PC-3 (cell line): Measurements from ENCODE around the gene CGN. TPM values are rescaled to one million over a fixed set of nuclear protein-coding genes. Genes with fewer than 3 reads are reported as not detected.

Experiments
- ATAC-seq: fragments of 200-7000 bp; cut with Tn5 transposase; 2 replicates; pipeline ENCODE4 v1.9.1; 2020; ENCODE audit warnings: mild to moderate bottlenecking, moderate library complexity
- BruUV-seq: library from RNA; stranded (reverse); fragments of 400-500 nt; replicated peaks from 2 replicates; lab custom pipeline; 2021; lab: Mats Ljungman, UMichigan
- CTCF ChIA-PET: fragments of 300-600 bp; sonication (Branson Sonifier 250); formaldehyde crosslinking; loops from one replicate; lab custom pipeline; 2022; ENCODE audit warnings: antibody characterized with exemption; lab: Charles Lee
- POLR2A ChIA-PET: fragments of 300-600 bp; sonication (Branson Sonifier 250); formaldehyde crosslinking; loops from one replicate; lab custom pipeline; 2022; ENCODE audit warnings: antibody characterized with exemption; ENCODE audit not compliant: unreplicated experiment; lab: Charles Lee
- DNase-seq: peaks from one replicate; pipeline ENCODE4 v3.0.0-alpha.2; 2015
- H2AFZ ChIP-seq: fragments of 300-600 bp; sonication (generic); 2 replicates; pipeline ENCODE4 v1.6.0; 2016; ENCODE audit warnings: antibody characterized with exemption, low read length
- H3F3A ChIP-seq: fragments of 300-600 bp; sonication (generic); one replicate; pipeline ENCODE4 v1.6.0; 2017; ENCODE audit warnings: antibody characterized with exemption, low read length, control low read depth, mild to moderate bottlenecking; ENCODE audit not compliant: unreplicated experiment
- H3K27ac ChIP-seq: fragments of 300-600 bp; sonication (generic); 2 replicates; pipeline ENCODE4 v1.5.1; 2016; ENCODE audit warnings: mild to moderate bottlenecking, low read length
- H3K27me3 ChIP-seq: fragments of 300-600 bp; sonication (generic); 2 replicates; pipeline ENCODE4 v1.6.1; 2016; ENCODE audit warnings: low read length, mixed read lengths
- H3K36me3 ChIP-seq: fragments of 300-600 bp; sonication (generic); 2 replicates; pipeline ENCODE4 v1.6.1; 2016; ENCODE audit warnings: low read depth, mixed run types, low read length, mixed read lengths
- H3K4me1 ChIP-seq: fragments of 300-600 bp; sonication (generic); 2 replicates; pipeline ENCODE4 v1.5.1; 2016; ENCODE audit warnings: low read length; ENCODE audit not compliant: insufficient read depth
- H3K4me2 ChIP-seq: fragments of 300-600 bp; sonication (generic); 2 replicates; pipeline ENCODE4 v1.6.0; 2016; ENCODE audit warnings: low read length
- H3K4me3 ChIP-seq: fragments of 300-600 bp; sonication (generic); 2 replicates; pipeline ENCODE4 v1.5.1; 2016; ENCODE audit warnings: mild to moderate bottlenecking, low read length, mixed read lengths
- H3K79me2 ChIP-seq: fragments of 300-600 bp; sonication (generic); 2 replicates; pipeline ENCODE4 v1.6.1; 2017; ENCODE audit warnings: low read length, mixed read lengths
- H3K9ac ChIP-seq: fragments of 300-600 bp; sonication (generic); 2 replicates; pipeline ENCODE4 v1.6.0; 2016; ENCODE audit warnings: mild to moderate bottlenecking, low read length
- H3K9me2 ChIP-seq: fragments of 300-600 bp; sonication (generic); replicated peaks from 2 replicates; pipeline ENCODE4 v1.6.1; 2016; ENCODE audit warnings: mixed run types, low read length, mixed read lengths
- H3K9me3 ChIP-seq: fragments of 300-600 bp; sonication (generic); 2 replicates; pipeline ENCODE4 v1.6.1; 2016; ENCODE audit warnings: low read length, mixed read lengths
- H4K20me1 ChIP-seq: fragments of 300-600 bp; sonication (generic); 2 replicates; pipeline ENCODE4 v1.6.1; 2016; ENCODE audit warnings: low read length, mixed read lengths
- EZH2 ChIP-seq: fragments of 300-600 bp; sonication (generic); IDR thresholded peaks from one replicate; pipeline ENCODE4 v1.6.1; 2017; ENCODE audit warnings: antibody characterized with exemption, mild to moderate bottlenecking, low read length; ENCODE audit not compliant: unreplicated experiment
- EZH2phosphoT487 ChIP-seq: fragments of 300-600 bp; sonication (generic); IDR thresholded peaks from 2 replicates; pipeline ENCODE4 v1.6.1; 2018; ENCODE audit warnings: mild to moderate bottlenecking, antibody characterized with exemption, low read length, borderline replicate concordance
- intact Hi-C: fragments of 100-400 bp; cut with micrococcal nuclease; formaldehyde crosslinking; loops from 2 replicates; pipeline ENCODE4 v1.9.0; 2023
- total RNA-seq: library from RNA; depleted of rRNA; stranded (reverse); fragments of >200 nt; gene quantifications from 2 replicates; pipeline ENCODE4 v1.2.3, GENCODE V29; 2014
- TF ChIP-seq, protein P1 (sequence below): fragments of 300-600 bp; sonication (generic); conservative IDR thresholded peaks from 2 replicates; pipeline ENCODE4 v1.5.1; 2017; ENCODE audit warnings: antibody characterized with exemption, low read depth, mild to moderate bottlenecking, low read length

Gene CGN
- total RNA-seq, 1 experiment from 2014 or later: 13.3 TPM

GRCh38 chr1:151545542-151545941, 34.4 kb downstream of the CGN start:
- ChIA-PET POLR2A (interaction anchor here (0.6 to 0.7 kb wide), 2 partner anchors 40 to 189 kb away, joined by 3 read pairs; no protein-coding TSS in a partner anchor), CTCF (no interaction called here)
- intact Hi-C loops: loop anchor here (5.0 to 10.0 kb wide), 3 partner anchors 42 to 351 kb away; partner anchors contain the start of genes PIP5K1A and VPS72
- H3K9me3 ChIP-seq: no peaks in the 10 kb centered on the region
- BruUV-seq: no TSS peak
- peaks cover 16% of the 10 kb centered on the region for H3F3A ChIP-seq
- no peak overlapping the region for H3K27ac ChIP-seq
- peaks cover 5% of the 10 kb centered on the region; the same call in 1 of the 2 replicates for H3K36me3 ChIP-seq
- H3K27me3 ChIP-seq: no peaks in the 10 kb centered on the region
- DNase-seq (no peak), ATAC-seq (no peak)
- H3K9ac ChIP-seq: no peak overlapping the region
- peaks cover 44% of the 10 kb centered on the region for H4K20me1 ChIP-seq
- H2AFZ ChIP-seq: no peak overlapping the region
- no peak overlapping the region for H3K4me2 ChIP-seq
- peaks cover 72% of the 10 kb centered on the region for H3K4me1 ChIP-seq
- TF ChIP-seq EZH2phosphoT487: no peak
- TF ChIP-seq, protein P1, sequence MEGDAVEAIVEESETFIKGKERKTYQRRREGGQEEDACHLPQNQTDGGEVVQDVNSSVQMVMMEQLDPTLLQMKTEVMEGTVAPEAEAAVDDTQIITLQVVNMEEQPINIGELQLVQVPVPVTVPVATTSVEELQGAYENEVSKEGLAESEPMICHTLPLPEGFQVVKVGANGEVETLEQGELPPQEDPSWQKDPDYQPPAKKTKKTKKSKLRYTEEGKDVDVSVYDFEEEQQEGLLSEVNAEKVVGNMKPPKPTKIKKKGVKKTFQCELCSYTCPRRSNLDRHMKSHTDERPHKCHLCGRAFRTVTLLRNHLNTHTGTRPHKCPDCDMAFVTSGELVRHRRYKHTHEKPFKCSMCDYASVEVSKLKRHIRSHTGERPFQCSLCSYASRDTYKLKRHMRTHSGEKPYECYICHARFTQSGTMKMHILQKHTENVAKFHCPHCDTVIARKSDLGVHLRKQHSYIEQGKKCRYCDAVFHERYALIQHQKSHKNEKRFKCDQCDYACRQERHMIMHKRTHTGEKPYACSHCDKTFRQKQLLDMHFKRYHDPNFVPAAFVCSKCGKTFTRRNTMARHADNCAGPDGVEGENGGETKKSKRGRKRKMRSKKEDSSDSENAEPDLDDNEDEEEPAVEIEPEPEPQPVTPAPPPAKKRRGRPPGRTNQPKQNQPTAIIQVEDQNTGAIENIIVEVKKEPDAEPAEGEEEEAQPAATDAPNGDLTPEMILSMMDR: no peak
- TF ChIP-seq EZH2: no peak
- H3K9me2 ChIP-seq: no peaks in the 10 kb centered on the region
- peaks cover 86% of the 10 kb centered on the region for H3K79me2 ChIP-seq
- H3K4me3 ChIP-seq: no peak overlapping the region

DNA sequence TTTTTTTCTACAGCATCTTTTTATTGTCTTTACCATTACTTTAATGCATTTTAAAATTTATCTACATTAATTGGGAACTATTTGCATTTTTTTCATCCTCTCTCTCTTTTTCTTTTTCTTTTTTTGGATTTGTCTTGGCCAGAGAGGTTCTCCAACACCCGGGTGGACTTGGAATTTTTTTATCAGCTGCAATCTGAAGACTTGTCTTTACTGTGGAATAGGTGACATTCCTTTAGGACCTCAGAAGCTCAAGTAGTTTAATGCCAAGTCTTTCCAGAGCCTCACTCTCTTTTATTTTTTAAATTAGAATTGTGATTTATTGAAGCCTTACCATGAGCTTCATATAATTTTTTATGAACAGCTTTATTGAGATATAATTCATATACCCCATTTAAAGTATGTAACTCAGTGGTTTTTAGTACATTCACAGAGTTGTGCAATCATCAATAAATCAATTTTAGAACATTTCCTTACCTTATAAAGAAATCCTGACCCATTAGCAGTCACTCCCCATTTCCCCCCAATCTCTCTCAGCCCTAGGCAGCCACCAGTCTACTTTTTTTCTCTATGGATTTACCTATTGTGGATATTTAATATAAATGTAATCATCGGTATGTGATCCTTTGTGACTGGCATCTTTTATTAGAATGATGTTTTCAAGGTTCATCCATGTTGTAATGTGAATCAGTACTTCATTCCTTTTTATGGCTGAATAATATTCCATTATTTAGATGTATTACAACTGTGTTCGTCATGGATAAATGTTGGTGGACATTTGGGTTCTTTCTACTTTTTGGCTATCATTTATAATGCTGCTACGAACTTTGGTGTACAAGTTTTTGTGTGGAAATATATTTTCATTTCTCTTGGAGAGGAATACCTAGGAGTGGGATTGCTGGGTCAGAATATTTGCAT, 35.1 kb downstream of the CGN start:
- H3K9me3 ChIP-seq: no peaks in the 10 kb centered on the region
- ATAC-seq (no peak), DNase-seq (no peak)
- H3K9me2 ChIP-seq: no peaks in the 10 kb centered on the region
- H3K79me2 ChIP-seq: peaks cover 86% of the 10 kb centered on the region
- peaks cover 70% of the 10 kb centered on the region for H3K4me1 ChIP-seq
- H3K27ac ChIP-seq: peak overlapping the region; percentile 89
- ChIA-PET POLR2A (interaction anchor here (0.6 to 0.7 kb wide), 2 partner anchors 189 to 274 kb away, joined by 3 to 4 read pairs; no protein-coding TSS in a partner anchor), CTCF (interaction anchor here (0.7 to 1.0 kb wide), 2 partner anchors 10 to 341 kb away, joined by 3 read pairs; no protein-coding TSS in a partner anchor)
- H4K20me1 ChIP-seq: peaks cover 40% of the 10 kb centered on the region
- H3K4me3 ChIP-seq: peak overlapping the region; percentile 21; the same call in 1 of the 2 replicates
- BruUV-seq: TSS peak; percentile 91
- intact Hi-C loops: loop anchor here (5.0 to 10.0 kb wide), 3 partner anchors 41 to 351 kb away; partner anchors contain the start of genes PIP5K1A and VPS72
- H3K4me2 ChIP-seq: peak overlapping the region; percentile 75
- H3F3A ChIP-seq: peaks cover 16% of the 10 kb centered on the region
- H2AFZ ChIP-seq: no peak overlapping the region
- no peak for TF ChIP-seq EZH2
- TF ChIP-seq EZH2phosphoT487: no peak
- TF ChIP-seq, protein P1: no peak
- 0 out of 2 replicates have a peak overlapping the region, but pooled peaks have one; percentile 4 for H3K9ac ChIP-seq
- H3K36me3 ChIP-seq: peaks cover 5% of the 10 kb centered on the region; the same call in 1 of the 2 replicates
- no peaks in the 10 kb centered on the region for H3K27me3 ChIP-seq
